ENCODE data around the gene F13A1. TPM values are rescaled to one million over a fixed set of nuclear protein-coding genes. Genes with fewer than 3 reads are reported as not detected.

Gene F13A1
- total and polyA plus RNA-seq, 2 donors (not counting 3 experiments of a cell fraction or from before 2014, with no cell fraction given) = not detected

GRCh38 chr6:6219716-6220115 lies 100.7 kb downstream of the F13A1 start:
- Histone ChIP-seq H3K4me1 (ENCODE audit: control insufficient read depth, extremely low read depth, insufficient read depth, low read length) (no peaks in the 10 kb centered on the region), H3K9me1 (replicated peaks; ENCODE audit: control insufficient read depth, extremely low read depth, insufficient read depth, low read length) (no peaks in the 10 kb centered on the region), H4K20me1 (replicated peaks; ENCODE audit: control insufficient read depth, extremely low read depth, insufficient read depth, low read length) (no peaks in the 10 kb centered on the region), H3K27me3 (ENCODE audit: control insufficient read depth in 2 of 2, insufficient read depth in 2 of 2, low read length in 2 of 2) (no peaks in the 10 kb centered on the region), H2AFZ (ENCODE audit: low read depth, low read length) (no peak overlapping the region), H3K4me2 (ENCODE audit: insufficient read depth, low read length) (no peak overlapping the region), H3K27ac (ENCODE audit: insufficient read depth, low read depth, low read length) (no peak overlapping the region), H3K9ac (replicated peaks; ENCODE audit: extremely low read depth, insufficient read depth, low read length) (no peak overlapping the region), H3K4me3 (replicated peaks in 1 of 3; ENCODE audit: insufficient read depth in 1 of 3, low read depth in 1 of 3, low read length in 3 of 3) (no peak overlapping the region), H3K9me3 (replicated peaks; ENCODE audit: control insufficient read depth, insufficient read depth, low read length) (no peaks in the 10 kb centered on the region), H3K79me2 (ENCODE audit: control insufficient read depth, insufficient read depth, low read length) (no peaks in the 10 kb centered on the region), H3K36me3 (ENCODE audit: control insufficient read depth in 2 of 2, extremely low read depth in 1 of 2, insufficient read depth in 2 of 2, low read length in 2 of 2) (no peaks in the 10 kb centered on the region)
- no peak for DNase-seq (ENCODE audit: low read depth, low spot score)
- ChIA-PET POLR2A (no interaction called here), CTCF (no interaction called here)
- TF ChIP-seq JUN (IDR thresholded peaks at IDR 0.05; ENCODE audit: borderline replicate concordance, insufficient read depth, insufficient read length, low read depth) (no peak), POLR2A (IDR thresholded peaks at IDR 0.05; ENCODE audit: low read depth, low read length) (no peak), EZH2 (IDR thresholded peaks at IDR 0.05; ENCODE audit: borderline replicate concordance, low read depth, low read length, severe bottlenecking) (no peak), POLR2AphosphoS5 (IDR thresholded peaks at IDR 0.05; ENCODE audit: insufficient read depth, low read depth, low read length) (no peak), MYC (IDR thresholded peaks at IDR 0.05; ENCODE audit: low read depth, low read length) (no peak), FOS (IDR thresholded peaks at IDR 0.05; ENCODE audit: borderline replicate concordance, insufficient read depth, low read length) (no peak), GATA2 (IDR thresholded peaks at IDR 0.05; ENCODE audit: insufficient read depth, insufficient read length, low read depth, low read length) (no peak)
- TF ChIP-seq, protein P1, sequence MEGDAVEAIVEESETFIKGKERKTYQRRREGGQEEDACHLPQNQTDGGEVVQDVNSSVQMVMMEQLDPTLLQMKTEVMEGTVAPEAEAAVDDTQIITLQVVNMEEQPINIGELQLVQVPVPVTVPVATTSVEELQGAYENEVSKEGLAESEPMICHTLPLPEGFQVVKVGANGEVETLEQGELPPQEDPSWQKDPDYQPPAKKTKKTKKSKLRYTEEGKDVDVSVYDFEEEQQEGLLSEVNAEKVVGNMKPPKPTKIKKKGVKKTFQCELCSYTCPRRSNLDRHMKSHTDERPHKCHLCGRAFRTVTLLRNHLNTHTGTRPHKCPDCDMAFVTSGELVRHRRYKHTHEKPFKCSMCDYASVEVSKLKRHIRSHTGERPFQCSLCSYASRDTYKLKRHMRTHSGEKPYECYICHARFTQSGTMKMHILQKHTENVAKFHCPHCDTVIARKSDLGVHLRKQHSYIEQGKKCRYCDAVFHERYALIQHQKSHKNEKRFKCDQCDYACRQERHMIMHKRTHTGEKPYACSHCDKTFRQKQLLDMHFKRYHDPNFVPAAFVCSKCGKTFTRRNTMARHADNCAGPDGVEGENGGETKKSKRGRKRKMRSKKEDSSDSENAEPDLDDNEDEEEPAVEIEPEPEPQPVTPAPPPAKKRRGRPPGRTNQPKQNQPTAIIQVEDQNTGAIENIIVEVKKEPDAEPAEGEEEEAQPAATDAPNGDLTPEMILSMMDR (IDR thresholded peaks at IDR 0.05; ENCODE audit: extremely low read depth in 1 of 2, insufficient read depth in 1 of 2, low read depth in 1 of 2, low read length in 2 of 2) = no peak
- TF ChIP-seq, protein P2, sequence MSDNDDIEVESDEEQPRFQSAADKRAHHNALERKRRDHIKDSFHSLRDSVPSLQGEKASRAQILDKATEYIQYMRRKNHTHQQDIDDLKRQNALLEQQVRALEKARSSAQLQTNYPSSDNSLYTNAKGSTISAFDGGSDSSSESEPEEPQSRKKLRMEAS (IDR thresholded peaks at IDR 0.05; ENCODE audit: insufficient read depth, insufficient read length) = no peak
- no TSS peak for BruUV-seq (replicated peaks)
- dilution Hi-C loops (cut with MboI; ENCODE audit: extremely low pct_ligation_motif_present, low sequenced_read_pairs) = no loop called here
- intact Hi-C loops (cut with micrococcal nuclease) = no loop called here
- FAIRE-seq = no peak
